IMR-90 (cell line): ENCODE data around the gene TEX13D.
"Not testable (repeated sequence)": the region's sequence is repeated elsewhere in the genome, so short reads cannot be mapped to it uniquely, and the experiment has no call there.

Experiments
- BHLHE40 ChIP-seq: fragments of 150-350 bp; IDR thresholded peaks from 2 replicates; pipeline ENCODE4 v1.6.1; 2016; ENCODE audit warnings: mild to moderate bottlenecking, low read depth, low read length
- MAFK ChIP-seq: IDR thresholded peaks from 2 replicates; pipeline ENCODE4 v1.6.1; 2012; ENCODE audit warnings: low read depth, low read length, improper control_type of control experiment
- MXI1 ChIP-seq: IDR thresholded peaks from 2 replicates; pipeline ENCODE4 v1.6.1; 2012; ENCODE audit warnings: low read depth, mild to moderate bottlenecking, low read length, moderate library complexity, borderline replicate concordance
- POLR2A ChIP-seq: IDR thresholded peaks from 2 replicates; pipeline ENCODE4 v1.6.1; 2012; ENCODE audit warnings: mild to moderate bottlenecking, low read depth, low read length
- RAD21 ChIP-seq: IDR thresholded peaks from 2 replicates; pipeline ENCODE4 v1.6.1; 2012; ENCODE audit warnings: low read length, improper control_type of control experiment
- SMC3 ChIP-seq: fragments of 150-350 bp; IDR thresholded peaks from 2 replicates; pipeline ENCODE4 v1.6.1; 2016; ENCODE audit warnings: low read depth, mild to moderate bottlenecking, antibody characterized with exemption, low read length, moderate library complexity
- TF ChIP-seq, protein P1 (sequence below): conservative IDR thresholded peaks from 2 replicates; pipeline ENCODE4 v1.5.1; 2012; ENCODE audit warnings: mild to moderate bottlenecking, low read depth, low read length, improper control_type of control experiment
- TF ChIP-seq, protein P2 (sequence below): fragments of 150-350 bp; IDR thresholded peaks from 2 replicates; pipeline ENCODE4 v1.6.1; 2016; ENCODE audit warnings: low read depth, mild to moderate bottlenecking, low read length, moderate library complexity, borderline replicate concordance
- TF ChIP-seq, protein P3 (sequence below): fragments of 150-350 bp; IDR thresholded peaks from 2 replicates; pipeline ENCODE4 v1.6.1; 2017; ENCODE audit warnings: mild to moderate bottlenecking, antibody characterized with exemption, low read length, low read depth

DNA sequence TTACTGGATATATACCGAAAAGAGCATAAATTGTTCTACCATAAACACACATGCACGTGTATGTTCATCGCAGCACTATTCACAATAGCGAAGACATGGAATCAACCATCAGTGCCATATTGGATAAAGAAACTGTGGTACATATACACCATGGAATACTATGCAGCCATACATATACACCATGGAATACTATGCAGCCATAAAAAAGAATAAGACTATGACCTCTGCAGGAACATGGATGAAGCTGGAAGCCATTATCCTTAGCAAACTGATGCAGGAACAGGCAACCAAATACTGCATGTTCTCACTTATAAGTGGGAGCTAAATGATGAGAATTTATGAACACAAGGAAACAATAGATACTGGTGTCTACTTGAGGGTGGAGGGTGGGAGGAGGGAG is 33.1 kb upstream of the TEX13D start:
- TF ChIP-seq, protein P1, sequence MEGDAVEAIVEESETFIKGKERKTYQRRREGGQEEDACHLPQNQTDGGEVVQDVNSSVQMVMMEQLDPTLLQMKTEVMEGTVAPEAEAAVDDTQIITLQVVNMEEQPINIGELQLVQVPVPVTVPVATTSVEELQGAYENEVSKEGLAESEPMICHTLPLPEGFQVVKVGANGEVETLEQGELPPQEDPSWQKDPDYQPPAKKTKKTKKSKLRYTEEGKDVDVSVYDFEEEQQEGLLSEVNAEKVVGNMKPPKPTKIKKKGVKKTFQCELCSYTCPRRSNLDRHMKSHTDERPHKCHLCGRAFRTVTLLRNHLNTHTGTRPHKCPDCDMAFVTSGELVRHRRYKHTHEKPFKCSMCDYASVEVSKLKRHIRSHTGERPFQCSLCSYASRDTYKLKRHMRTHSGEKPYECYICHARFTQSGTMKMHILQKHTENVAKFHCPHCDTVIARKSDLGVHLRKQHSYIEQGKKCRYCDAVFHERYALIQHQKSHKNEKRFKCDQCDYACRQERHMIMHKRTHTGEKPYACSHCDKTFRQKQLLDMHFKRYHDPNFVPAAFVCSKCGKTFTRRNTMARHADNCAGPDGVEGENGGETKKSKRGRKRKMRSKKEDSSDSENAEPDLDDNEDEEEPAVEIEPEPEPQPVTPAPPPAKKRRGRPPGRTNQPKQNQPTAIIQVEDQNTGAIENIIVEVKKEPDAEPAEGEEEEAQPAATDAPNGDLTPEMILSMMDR = not testable (repeated sequence)
- not testable (repeated sequence) for TF ChIP-seq MAFK, POLR2A, MXI1, SMC3, BHLHE40, RAD21
- TF ChIP-seq, protein P2, sequence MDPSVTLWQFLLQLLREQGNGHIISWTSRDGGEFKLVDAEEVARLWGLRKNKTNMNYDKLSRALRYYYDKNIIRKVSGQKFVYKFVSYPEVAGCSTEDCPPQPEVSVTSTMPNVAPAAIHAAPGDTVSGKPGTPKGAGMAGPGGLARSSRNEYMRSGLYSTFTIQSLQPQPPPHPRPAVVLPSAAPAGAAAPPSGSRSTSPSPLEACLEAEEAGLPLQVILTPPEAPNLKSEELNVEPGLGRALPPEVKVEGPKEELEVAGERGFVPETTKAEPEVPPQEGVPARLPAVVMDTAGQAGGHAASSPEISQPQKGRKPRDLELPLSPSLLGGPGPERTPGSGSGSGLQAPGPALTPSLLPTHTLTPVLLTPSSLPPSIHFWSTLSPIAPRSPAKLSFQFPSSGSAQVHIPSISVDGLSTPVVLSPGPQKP = not testable (repeated sequence)
- TF ChIP-seq, protein P3, sequence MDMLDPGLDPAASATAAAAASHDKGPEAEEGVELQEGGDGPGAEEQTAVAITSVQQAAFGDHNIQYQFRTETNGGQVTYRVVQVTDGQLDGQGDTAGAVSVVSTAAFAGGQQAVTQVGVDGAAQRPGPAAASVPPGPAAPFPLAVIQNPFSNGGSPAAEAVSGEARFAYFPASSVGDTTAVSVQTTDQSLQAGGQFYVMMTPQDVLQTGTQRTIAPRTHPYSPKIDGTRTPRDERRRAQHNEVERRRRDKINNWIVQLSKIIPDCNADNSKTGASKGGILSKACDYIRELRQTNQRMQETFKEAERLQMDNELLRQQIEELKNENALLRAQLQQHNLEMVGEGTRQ = not testable (repeated sequence)
